ENCODE measurements around the gene SLC30A10.

- TF ChIP-seq EP300 (conservative IDR thresholded peaks at IDR 0.05; ENCODE audit: poor library complexity, severe bottlenecking) (no peak), CTCF (IDR thresholded peaks at IDR 0.05; ENCODE audit: poor library complexity, severe bottlenecking) (no peak), RAD21 (conservative IDR thresholded peaks at IDR 0.05) (no peak), SMC3 (conservative IDR thresholded peaks at IDR 0.05; ENCODE audit: poor library complexity) (no peak), TAF1 (IDR thresholded peaks at IDR 0.05; ENCODE audit: low read depth) (no peak), REST (IDR thresholded peaks at IDR 0.05; ENCODE audit: borderline replicate concordance) (no peak)
Measured at GRCh38 chr1:219917281-219917680, 11.1 kb downstream of the SLC30A10 start.

All from neural cell (in vitro differentiated cells).